Fibroblast of mammary gland (primary cell): ENCODE measurements around the gene DRD1.

Experiments
- DNase-seq: peaks from one replicate; pipeline ENCODE4 v3.0.0-alpha.2; 2010; ENCODE audit warnings: low read depth
- H3K4me3 ChIP-seq: 2 replicates; pipeline ENCODE4 v1.5.1; 2011; ENCODE audit warnings: low read depth, mild to moderate bottlenecking, low read length, moderate library complexity; ENCODE audit not compliant: control insufficient read depth
- CTCF ChIP-seq: conservative IDR thresholded peaks from 2 replicates; pipeline ENCODE4 v1.5.1; 2011; ENCODE audit warnings: low read depth, low read length, inconsistent platforms; ENCODE audit not compliant: control insufficient read depth, insufficient read depth

Gene DRD1

GRCh38 chr5:175478008-175478383 is 34.0 kb upstream of the DRD1 start:
- H3K4me3 ChIP-seq, result peak overlapping the region; percentile 74
- peak; percentile 18 for DNase-seq
- no peak for TF ChIP-seq CTCF

- no peak for DNase-seq
- H3K4me3 ChIP-seq, result no peak overlapping the region
- no peak for TF ChIP-seq CTCF
Measured at GRCh38 chr5:175477440-175477839, 33.5 kb upstream of the DRD1 start.

GRCh38 chr5:175475248-175475647 is 31.3 kb upstream of the DRD1 start:
- DNase-seq, result no peak
- no peak overlapping the region for H3K4me3 ChIP-seq
- TF ChIP-seq CTCF, result no peak

GRCh38 chr5:175472378-175472777 is 28.4 kb upstream of the DRD1 start:
- H3K4me3 ChIP-seq, result no peak overlapping the region
- DNase-seq, result no peak
- TF ChIP-seq CTCF, result no peak

GRCh38 chr5:175471628-175472027 is 27.6 kb upstream of the DRD1 start:
- no peak for TF ChIP-seq CTCF
- DNase-seq, result no peak
- no peak overlapping the region for H3K4me3 ChIP-seq

- no peak for TF ChIP-seq CTCF
- no peak for DNase-seq
- no peak overlapping the region for H3K4me3 ChIP-seq
Measured at GRCh38 chr5:175471196-175471595, 27.2 kb upstream of the DRD1 start.

GRCh38 chr5:175470781-175471180 is 26.8 kb upstream of the DRD1 start:
- no peak for TF ChIP-seq CTCF
- no peak overlapping the region for H3K4me3 ChIP-seq
- DNase-seq, result no peak
